ENCODE results near the gene TGFB1I1. TPM values are rescaled to one million over a fixed set of nuclear protein-coding genes. Genes with fewer than 3 reads are reported as not detected.
"Not testable (repeated sequence)": the region's sequence is repeated elsewhere in the genome, so short reads cannot be mapped to it uniquely, and the experiment has no call there.

Gene TGFB1I1
- polyA plus RNA-seq, 3 donors = 5.0 to 59.9 (median 32.0) TPM

DNA sequence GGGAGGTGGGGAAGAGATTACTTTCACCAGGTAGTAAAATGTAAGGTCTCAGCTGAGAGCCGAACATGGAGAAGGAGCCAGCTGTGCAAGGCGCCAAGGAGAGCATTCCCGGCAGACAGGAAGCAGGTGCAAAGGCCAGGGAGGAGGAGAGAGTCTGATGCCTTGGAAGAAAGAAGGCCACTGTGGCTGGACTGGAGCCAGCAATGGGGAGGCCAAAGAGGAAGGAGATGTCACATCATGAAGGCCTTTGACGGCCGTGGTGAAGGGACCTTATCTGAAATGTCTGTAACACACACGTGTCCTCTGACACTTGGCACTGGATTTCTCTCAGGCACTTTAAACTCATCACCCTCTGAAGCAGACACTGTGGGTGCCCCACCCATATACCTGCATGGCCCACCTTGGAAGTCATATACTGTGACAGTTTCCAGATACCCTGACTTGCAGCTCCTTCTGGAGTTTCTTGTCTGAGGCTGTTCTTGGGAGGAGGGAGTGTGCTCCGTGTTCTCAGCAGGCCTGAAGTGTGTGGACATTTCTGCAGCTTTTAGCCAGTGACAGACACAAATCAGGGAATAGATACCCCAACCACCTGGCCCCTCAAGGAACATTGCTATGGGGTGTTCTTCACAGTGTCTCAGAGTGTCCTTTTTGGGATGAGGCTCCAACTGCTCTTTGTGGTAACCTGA lies 9.0 kb downstream of the TGFB1I1 start:
- 16 to 50% (median 18%) methylated on average over 7 of the region's 7 CpGs for WGBS, 3 donors
- no peak overlapping the region for H3K27ac ChIP-seq (ENCODE audit: low read depth, low read length)

DNA sequence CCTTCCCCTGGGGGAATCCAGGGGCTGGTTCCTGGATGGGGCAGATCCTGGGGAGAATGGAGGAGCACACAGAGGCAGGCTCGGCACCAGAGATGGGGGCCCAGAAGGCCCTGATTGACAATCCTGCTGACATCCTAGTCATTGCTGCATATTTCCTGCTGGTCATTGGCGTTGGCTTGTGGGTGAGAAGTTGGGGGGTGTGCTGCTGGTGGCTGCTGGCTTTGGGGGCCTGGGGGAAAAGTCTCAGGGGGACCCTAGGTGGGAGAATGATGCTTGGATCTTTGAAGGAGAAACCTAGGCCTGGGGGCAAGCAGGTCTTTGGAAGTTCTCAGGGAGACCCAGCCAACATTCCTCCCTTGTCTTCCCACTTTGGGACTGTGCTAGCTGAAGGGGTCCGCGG lies 11.1 kb downstream of the TGFB1I1 start, which contains the start of gene SLC5A2:
SLC5A2 (plus strand) TSS at position 43 of the 400 bp plus-strand sequence; CDS start at position 57, 14 bp downstream.
- WGBS, 3 donors = 85 to 94% (median 90%) methylated on average over 4 of the region's 4 CpGs

DNA sequence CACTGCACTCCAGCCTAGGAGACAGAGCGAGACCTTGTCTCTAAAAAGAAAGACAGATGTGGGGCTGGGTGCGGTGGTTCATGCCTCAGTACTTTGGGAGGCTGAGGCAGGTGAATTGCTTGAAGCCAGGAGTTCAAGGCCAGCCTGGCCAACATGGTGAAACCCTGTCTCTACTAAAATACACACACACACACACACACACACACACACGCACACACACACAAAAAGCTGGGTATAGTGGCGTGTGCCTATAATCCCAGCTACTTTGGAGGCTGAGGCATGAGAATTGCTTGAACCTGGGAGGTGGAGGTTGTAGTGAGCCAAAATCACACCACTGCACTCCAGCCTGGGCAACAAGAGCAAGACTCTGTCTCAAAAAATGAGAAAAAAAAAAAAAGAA lies 12.1 kb downstream of the TGFB1I1 start:
- not testable (repeated sequence) for H3K27ac ChIP-seq (ENCODE audit: low read depth, low read length)
- 86 to 94% (median 92%) methylated on average over 4 of the region's 4 CpGs for WGBS, 3 donors

More for the DNA sequence above, 11.1 kb downstream of the TGFB1I1 start, which contains the start of gene SLC5A2:
- H3K27ac ChIP-seq (ENCODE audit: low read depth, low read length) = no peak within 1 kb of the TSS

DNA sequence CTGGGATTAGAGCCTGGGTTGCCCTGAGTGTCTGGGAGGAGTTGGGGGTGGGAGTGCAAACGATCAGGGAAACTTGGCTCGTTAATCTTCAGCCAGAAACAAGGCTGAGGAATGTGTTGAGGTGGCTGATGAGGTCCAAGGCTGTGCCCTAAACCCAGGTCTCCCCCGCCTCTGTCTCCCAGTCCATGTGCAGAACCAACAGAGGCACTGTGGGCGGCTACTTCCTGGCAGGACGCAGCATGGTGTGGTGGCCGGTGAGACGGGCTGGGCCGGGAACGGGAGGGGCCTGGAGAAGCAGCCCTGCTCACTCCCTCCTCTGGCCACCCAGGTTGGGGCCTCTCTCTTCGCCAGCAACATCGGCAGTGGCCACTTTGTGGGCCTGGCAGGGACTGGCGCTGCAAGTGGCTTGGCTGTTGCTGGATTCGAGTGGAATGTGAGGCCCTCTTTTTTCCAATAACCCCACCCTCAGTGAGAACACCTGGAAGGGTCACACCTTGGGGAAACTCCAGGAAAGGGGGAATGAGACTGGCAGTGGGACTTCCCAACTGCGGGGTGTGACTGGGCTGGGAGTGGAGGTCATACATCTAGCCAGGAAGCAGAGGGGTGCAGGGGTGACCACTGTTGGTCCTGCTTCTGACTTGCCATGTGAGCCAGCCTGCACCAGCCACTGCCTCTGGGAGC lies 12.7 kb downstream of the TGFB1I1 start:
- 46 to 50% (median 48%) methylated on average over 13 to 14 of the region's 14 CpGs for WGBS, 3 donors
- no peak overlapping the region for H3K27ac ChIP-seq (ENCODE audit: low read depth, low read length)

DNA sequence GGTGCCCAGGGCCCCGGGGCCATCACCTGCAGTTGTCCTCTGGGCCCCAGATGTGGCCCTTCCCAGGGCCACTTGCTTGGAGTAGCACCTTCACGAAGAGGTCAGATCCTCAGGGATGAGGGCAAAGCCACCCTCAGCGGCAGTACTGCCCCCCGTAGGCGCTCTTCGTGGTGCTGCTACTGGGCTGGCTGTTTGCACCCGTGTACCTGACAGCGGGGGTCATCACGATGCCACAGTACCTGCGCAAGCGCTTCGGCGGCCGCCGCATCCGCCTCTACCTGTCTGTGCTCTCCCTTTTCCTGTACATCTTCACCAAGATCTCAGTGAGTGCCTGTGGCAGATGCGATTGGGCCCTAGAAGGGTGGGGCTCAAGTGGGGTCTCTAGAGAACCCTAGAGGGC lies 13.6 kb downstream of the TGFB1I1 start:
- H3K27ac ChIP-seq (ENCODE audit: low read depth, low read length) = no peak overlapping the region
- 89 to 95% (median 94%) methylated on average over 17 of the region's 17 CpGs for WGBS, 3 donors

DNA sequence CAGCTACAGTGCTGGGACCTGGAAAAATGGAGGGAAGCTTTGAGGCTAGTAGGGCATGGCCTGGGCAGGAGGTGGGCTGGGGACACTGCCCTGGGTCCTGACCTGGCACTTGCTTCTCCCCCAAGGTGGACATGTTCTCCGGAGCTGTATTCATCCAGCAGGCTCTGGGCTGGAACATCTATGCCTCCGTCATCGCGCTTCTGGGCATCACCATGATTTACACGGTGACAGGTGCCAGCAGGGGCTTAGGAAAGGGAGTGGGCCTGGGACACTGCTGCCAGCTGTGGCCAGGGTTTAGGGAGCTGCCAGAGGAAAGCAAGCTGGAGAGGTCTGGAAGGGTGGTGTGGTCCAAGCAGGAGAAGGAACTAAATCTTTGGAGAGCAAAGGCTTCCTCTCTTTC lies 14.1 kb downstream of the TGFB1I1 start:
- WGBS, 3 donors = 96 to 99% (median 96%) methylated on average over 5 of the region's 5 CpGs
- no peak overlapping the region for H3K27ac ChIP-seq (ENCODE audit: low read depth, low read length)

DNA sequence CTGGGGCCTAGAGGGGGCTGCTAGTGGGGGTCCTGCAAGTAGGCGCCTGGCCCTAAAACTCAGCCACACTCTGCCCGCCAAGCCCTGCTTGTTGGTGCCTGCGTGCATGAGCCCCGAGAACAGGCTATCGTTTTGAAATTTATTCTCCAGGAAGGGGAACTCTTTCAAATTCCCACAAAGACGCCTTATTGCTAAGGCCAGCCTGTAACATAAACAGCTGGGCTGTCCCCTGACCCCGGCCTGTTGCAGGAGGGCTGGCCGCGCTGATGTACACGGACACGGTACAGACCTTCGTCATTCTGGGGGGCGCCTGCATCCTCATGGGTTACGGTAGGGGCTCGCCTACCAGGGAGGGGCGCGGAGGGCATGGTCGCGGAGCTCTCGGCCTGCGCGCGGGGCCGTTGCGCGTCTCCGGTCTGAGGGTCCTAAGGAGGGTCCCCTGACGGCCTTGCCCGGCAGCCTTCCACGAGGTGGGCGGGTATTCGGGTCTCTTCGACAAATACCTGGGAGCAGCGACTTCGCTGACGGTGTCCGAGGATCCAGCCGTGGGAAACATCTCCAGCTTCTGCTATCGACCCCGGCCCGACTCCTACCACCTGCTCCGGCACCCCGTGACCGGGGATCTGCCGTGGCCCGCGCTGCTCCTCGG lies 15.2 kb downstream of the TGFB1I1 start:
- WGBS, 3 donors = 7 to 9% (median 7%) methylated on average over 48 of the region's 48 CpGs
- H3K27ac ChIP-seq (ENCODE audit: low read depth, low read length) = no peak overlapping the region

DNA sequence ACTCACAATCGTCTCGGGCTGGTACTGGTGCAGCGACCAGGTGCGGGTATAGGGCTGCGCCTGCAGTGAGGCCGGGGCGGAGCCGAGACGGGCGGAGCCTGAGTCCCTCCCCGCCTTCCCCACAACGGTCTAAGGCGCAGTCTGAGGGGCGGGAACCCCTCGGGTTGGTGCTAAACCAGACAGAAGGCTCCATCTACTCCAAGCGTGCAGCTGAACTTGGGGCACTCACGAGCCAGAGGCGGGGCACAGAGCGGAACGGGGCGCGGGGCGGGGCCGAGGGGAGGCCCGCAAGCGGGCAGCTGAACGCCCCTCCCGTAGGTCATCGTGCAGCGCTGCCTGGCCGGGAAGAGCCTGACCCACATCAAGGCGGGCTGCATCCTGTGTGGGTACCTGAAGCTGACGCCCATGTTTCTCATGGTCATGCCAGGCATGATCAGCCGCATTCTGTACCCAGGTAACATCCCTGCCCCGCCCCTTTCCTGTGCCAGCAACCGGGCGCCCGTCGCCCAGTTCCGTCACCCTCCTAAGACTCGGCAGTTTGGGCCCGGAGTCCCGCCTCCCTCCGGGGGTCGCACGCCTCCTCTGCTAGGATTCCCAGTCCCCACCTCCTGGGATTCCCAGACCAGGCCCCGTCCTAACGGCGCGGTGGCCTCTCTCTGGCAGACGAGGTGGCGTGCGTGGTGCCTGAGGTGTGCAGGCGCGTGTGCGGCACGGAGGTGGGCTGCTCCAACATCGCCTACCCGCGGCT lies 15.9 kb downstream of the TGFB1I1 start:
- H3K27ac ChIP-seq (ENCODE audit: low read depth, low read length) = no peak overlapping the region
- WGBS, 3 donors = 1% methylated on average over 60 of the region's 60 CpGs

DNA sequence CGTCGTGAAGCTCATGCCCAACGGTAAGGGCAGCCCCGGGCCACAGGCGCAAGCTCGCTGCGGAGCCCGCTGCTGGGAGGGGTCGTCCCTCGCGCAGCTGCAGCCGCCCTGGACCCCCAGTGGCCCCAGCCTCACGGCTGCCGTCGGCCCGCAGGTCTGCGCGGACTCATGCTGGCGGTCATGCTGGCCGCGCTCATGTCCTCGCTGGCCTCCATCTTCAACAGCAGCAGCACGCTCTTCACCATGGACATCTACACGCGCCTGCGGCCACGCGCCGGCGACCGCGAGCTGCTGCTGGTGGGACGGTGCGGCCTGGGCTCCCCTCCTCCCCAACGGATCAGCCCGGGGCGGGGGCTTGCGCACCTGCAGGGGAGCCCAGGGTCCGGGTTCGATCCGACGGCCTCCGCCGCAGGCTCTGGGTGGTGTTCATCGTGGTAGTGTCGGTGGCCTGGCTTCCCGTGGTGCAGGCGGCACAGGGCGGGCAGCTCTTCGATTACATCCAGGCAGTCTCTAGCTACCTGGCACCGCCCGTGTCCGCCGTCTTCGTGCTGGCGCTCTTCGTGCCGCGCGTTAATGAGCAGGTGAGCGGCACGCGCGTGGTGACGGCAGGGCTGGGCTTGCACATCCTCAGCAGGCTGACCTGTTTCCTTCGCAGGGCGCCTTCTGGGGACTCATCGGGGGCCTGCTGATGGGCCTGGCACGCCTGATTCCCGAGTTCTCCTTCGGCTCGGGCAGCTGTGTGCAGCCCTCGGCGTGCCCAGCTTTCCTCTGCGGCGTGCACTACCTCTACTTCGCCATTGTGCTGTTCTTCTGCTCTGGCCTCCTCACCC lies 16.7 kb downstream of the TGFB1I1 start:
- no peak overlapping the region for H3K27ac ChIP-seq (ENCODE audit: low read depth, low read length)
- WGBS, 3 donors = 27 to 49% (median 43%) methylated on average over 72 to 77 of the region's 77 CpGs

DNA sequence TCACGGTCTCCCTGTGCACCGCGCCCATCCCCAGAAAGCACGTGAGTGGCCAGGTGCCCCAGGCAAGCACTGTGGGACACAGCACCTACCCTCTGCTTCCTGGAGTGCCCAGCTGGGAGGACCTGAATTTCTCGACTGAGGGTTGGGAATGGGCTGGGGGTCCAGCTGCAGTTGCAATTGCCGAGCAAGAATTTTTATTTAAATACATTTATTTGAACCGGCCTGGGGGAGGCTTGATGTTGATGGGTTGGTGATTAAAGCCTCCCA lies 17.3 kb downstream of the TGFB1I1 start:
- no peak overlapping the region for H3K27ac ChIP-seq (ENCODE audit: low read depth, low read length)
- WGBS, 3 donors = 81 to 88% (median 86%) methylated on average over 7 of the region's 7 CpGs

DNA sequence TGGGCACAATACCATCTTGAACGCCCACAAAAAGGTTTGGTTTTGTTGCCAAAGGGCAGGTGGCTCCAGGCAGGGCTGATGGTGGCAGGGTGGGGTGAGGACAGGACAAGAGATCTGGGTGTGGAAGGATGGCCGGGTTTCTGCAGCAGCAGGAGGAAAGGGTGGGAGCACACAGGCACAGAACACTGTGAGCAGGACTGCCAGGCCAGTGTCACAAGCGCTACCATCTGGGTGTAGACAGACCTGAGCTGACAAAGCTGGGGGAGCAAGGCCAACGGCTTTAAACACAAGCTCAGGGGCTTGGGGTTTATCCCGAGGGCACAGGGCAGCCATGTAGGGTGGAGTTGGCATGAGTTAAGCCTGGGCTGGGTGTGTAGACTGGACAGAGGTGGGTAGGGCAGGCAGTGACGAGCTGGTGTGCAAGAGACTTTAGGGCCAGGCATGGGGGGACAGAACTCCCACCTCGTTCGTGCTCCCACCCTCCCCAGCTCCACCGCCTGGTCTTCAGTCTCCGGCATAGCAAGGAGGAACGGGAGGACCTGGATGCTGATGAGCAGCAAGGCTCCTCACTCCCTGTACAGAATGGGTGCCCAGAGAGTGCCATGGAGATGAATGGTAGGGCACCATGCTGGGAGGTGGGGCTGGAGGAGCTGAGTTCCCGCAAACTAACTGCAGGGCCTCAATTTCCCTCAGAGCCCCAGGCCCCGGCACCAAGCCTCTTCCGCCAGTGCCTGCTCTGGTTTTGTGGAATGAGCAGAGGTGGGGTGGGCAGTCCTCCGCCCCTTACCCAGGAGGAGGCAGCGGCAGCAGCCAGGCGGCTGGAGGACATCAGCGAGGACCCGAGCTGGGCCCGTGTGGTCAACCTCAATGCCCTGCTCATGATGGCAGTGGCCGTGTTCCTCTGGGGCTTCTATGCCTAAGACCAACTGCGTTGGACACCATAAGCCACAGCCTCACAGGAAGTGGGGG lies 17.9 kb downstream of the TGFB1I1 start:
- 86 to 92% (median 87%) methylated on average over 21 to 22 of the region's 22 CpGs for WGBS, 3 donors
- no peak overlapping the region for H3K27ac ChIP-seq (ENCODE audit: low read depth, low read length)

DNA sequence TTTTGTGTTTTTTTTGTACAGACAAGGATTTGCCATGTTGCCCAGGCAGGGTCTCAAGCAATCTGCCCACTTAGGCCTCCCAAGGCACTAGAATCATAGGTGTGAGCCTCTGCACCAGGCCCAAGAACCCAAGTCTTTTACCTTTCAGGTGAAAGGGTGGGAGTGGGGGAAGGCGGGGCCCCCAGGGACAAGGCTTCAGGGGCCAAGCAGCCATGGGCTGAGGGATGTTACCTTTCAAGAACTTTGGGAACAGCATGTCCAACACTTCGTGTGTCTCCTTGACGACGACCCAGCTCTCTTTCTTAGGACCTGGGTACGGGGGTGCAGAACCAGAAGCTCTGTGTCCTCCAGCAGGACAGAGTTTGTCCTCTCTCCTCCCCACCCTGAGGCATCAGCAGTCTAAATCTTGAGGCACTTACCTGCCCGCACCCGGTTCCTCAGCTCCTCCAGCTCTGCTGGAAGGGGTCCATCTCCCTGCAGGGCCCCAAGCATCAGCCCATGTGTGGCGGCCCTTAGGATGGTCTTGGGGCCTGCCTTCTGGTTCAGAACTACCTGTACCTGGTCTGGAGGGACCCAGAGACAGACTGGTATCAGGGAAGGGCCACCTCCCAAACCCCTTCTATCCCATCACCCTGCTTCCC lies 19.9 kb downstream of the TGFB1I1 start:
- 92 to 98% (median 96%) methylated on average over 8 of the region's 8 CpGs for WGBS, 3 donors
- H3K27ac ChIP-seq (ENCODE audit: low read depth, low read length) = no peak overlapping the region

DNA sequence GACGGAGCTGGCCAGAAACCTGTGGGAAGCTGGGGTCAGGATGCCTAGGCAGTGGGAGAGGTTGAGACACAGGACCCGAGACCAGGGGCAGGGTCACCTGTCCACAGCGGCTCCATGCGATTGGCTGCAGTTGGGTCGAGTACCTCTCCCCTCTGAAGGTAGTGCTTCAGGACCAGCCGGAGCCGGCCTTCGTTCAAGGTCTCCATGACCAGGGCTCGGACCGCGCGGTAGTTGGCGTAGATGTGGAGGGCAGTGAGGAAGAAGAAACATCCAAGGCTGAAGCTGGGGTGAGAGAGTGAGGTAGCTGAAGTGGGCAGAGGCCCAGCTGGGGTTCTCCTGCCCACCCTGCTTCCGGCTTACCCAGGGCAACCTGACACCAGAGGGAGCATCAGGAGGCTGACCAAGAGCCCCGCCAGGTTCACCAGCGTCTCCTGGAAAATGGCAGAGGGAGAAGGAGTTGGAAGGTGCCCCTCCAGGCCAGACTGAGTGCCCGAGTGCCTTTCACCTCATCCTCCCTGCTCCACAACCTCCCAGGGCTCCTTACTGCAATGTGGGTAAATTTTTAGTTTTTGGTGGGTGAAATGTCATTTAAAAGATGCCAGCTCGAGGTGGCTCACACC lies 21.7 kb downstream of the TGFB1I1 start:
- 95 to 96% (median 96%) methylated on average over 18 of the region's 18 CpGs for WGBS, 3 donors
- no peak overlapping the region for H3K27ac ChIP-seq (ENCODE audit: low read depth, low read length)

DNA sequence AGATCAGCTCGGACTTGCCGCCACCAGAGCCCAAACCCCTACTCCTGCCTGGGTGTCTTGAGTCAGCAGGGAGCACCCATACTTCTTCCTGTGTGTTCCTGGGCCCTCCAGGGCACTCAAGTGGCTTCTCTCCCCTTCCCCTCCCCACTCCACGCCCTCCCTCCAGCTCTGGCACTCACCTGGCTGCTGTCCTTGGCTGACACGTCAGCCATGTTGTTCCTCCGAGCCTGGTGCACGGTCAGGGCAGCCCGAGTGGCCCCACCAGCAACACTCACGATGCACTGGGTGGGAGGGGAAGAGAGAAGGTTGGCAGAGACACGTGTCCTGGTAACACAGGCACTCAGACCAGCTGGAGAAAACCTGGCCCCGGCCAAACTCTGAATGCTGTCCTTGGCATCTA lies 24.7 kb downstream of the TGFB1I1 start:
- H3K27ac ChIP-seq (ENCODE audit: low read depth, low read length) = no peak overlapping the region

DNA sequence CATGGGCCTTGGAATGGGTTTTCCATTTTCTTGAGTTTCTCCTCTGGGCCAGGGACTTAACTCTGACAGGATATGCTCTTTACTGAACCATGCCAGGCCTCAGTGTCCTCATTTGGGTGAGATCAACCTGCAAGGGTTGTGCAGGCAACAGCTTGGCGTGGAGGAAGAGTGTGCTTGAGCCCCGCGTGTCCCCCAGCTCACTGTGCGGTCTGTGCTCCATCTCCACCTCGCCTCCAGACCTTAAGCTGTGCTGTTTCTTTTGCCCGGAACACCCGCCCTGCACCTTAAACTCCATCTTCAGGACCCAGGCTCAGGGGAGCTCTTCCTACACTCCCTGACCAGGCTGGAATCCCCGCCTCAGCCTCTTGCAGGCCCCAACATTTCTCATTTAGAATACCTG lies 26.5 kb downstream of the TGFB1I1 start:
- no peak overlapping the region for H3K27ac ChIP-seq (ENCODE audit: low read depth, low read length)
- 95 to 98% (median 97%) methylated on average over 8 of the region's 8 CpGs for WGBS, 3 donors

More for the DNA sequence above, 24.7 kb downstream of the TGFB1I1 start:
- 79 to 91% (median 90%) methylated on average over 9 to 10 of the region's 10 CpGs for WGBS, 3 donors

DNA sequence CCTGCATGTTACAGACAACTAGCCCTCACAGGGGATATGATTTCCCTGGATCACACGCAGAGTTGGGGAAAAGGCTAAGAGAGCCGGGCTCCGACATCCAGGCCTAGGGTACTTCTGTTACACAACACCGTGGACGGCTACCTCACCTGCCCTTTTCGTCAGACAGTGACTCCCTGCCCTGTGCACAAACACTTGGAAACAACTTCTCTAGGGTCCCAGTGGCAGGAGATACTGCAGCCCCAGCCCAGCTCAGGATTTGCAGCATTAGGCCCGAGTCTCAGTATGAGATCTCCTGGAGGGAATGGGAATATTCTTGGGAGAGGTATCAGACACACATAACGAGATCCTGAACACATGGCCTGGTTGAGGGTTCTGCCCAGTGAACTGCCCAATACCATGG lies 28.0 kb downstream of the TGFB1I1 start:
- WGBS, 3 donors = 92 to 96% (median 92%) methylated on average over 8 of the region's 8 CpGs
- no peak overlapping the region for H3K27ac ChIP-seq (ENCODE audit: low read depth, low read length)

Data from adipose tissue (tissue), 3 donors.